Mesothelial cell of epicardium (in vitro differentiated cells): Measurements from ENCODE around the gene LCNL1. TPM values are rescaled to one million over a fixed set of nuclear protein-coding genes. Genes with fewer than 3 reads are reported as not detected.

Experiments
- DNase-seq, 2 experiments: peaks; one replicate each; pipeline ENCODE4 v3.0.0; 2021; ENCODE audit warnings: low spot score in 2 of 2; ENCODE audit not compliant: unreplicated experiment in 2 of 2
- H3K27ac Mint-ChIP-seq: 2 replicates; pipeline ENCODE4 v1.8.0; 2021; ENCODE audit warnings: mixed read lengths
- H3K27me3 Mint-ChIP-seq: 2 replicates; pipeline ENCODE4 v1.8.0; 2021; ENCODE audit warnings: low read depth, mixed read lengths
- H3K36me3 Mint-ChIP-seq: 2 replicates; pipeline ENCODE4 v1.8.0; 2021; ENCODE audit warnings: mixed read lengths
- H3K4me1 Mint-ChIP-seq: 2 replicates; pipeline ENCODE4 v1.8.0; 2021; ENCODE audit warnings: mixed read lengths
- H3K4me3 Mint-ChIP-seq: 2 replicates; pipeline ENCODE4 v1.8.0; 2021; ENCODE audit warnings: mild to moderate bottlenecking, moderate library complexity, mixed read lengths
- H3K9me3 Mint-ChIP-seq: 2 replicates; pipeline ENCODE4 v1.8.0; 2021; ENCODE audit warnings: mixed read lengths
- total RNA-seq: library from RNA; stranded (reverse); gene quantifications from 3 replicates; pipeline ENCODE4 v1.2.1, GENCODE V29; 2021
- TF ChIP-seq, protein P1 (sequence below): fragments of 200-600 bp; sonication (generic); IDR thresholded peaks from one replicate; pipeline ENCODE4 v1.5.0; 2021; ENCODE audit warnings: antibody characterized with exemption; ENCODE audit not compliant: unreplicated experiment

The LCNL1 gene
- total RNA-seq, 1 donor from 2014 or later = 5.5 TPM

DNA sequence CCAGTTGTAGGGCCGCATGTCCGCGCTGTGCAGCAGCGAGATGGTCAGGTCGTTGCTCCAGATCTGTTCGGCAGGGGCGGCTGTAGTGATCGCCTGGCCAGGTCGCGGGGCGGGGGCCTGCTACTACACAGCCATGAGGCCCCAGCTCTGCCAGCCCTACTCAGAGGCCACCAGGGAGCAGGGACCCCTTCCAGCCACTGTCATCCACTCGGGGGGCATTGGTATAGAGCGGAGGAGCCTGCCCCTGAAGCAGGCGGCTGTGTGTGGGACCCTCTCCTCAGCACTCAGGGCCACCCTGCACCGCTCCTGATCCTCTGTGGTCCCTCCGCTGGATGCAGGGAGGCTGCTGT is 39.9 kb upstream of the LCNL1 start:
- Mint-ChIP-seq H3K27ac (no peak overlapping the region), H3K4me1 (peaks cover 5% of the 10 kb centered on the region), H3K36me3 (peaks cover 17% of the 10 kb centered on the region), H3K9me3 (no peaks in the 10 kb centered on the region), H3K27me3 (no peaks in the 10 kb centered on the region), H3K4me3 (peak overlapping the region; percentile 58)
- TF ChIP-seq, protein P1, sequence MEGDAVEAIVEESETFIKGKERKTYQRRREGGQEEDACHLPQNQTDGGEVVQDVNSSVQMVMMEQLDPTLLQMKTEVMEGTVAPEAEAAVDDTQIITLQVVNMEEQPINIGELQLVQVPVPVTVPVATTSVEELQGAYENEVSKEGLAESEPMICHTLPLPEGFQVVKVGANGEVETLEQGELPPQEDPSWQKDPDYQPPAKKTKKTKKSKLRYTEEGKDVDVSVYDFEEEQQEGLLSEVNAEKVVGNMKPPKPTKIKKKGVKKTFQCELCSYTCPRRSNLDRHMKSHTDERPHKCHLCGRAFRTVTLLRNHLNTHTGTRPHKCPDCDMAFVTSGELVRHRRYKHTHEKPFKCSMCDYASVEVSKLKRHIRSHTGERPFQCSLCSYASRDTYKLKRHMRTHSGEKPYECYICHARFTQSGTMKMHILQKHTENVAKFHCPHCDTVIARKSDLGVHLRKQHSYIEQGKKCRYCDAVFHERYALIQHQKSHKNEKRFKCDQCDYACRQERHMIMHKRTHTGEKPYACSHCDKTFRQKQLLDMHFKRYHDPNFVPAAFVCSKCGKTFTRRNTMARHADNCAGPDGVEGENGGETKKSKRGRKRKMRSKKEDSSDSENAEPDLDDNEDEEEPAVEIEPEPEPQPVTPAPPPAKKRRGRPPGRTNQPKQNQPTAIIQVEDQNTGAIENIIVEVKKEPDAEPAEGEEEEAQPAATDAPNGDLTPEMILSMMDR = no peak
- no peak for DNase-seq

DNA sequence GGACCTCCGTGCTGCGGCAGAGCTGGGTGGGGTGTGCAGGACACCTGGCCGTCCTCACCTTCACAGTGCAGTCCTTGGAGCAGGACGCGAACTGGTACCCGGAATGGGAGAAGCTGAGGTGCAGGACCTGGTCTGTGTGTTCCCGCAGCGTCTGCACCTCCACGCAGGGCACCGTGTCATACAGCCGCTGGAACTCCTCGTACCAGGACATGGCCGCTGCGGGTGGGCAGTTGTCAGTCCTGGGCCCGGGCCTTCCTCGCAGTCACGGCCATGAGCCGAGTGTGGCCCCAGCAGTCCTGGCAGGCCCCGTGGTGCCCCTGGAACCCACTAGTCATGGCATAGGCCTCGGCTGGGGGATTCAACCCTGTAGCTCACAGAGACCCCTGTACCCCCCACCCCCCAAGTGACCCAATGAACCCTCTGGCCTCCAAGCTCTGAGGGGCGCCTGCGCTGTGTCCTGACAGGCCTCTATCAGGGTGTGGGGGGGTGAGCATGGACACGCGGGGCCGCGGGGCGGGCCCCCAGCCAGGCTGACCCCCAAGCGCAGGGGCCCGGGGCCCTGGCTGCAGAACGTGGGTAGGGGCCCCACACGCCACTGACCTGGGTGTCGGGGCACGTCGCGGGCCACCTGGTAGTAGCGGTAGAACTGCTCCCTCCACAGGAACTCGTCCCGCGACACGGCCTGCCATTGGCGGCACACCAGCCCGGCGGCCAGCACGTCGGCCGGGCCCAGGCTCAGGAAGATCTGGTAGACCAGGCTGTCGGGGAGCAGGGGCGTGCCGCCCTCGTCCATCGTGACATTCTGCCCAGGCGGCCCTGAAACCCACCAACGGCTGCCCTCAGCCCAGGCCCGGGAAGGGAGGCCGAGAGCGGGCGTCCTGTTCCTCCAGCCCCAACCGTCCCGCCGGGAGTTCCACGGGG is 39.2 kb upstream of the LCNL1 start:
- Mint-ChIP-seq H3K9me3 (no peaks in the 10 kb centered on the region), H3K27me3 (no peaks in the 10 kb centered on the region), H3K4me3 (peak overlapping the region; percentile 70), H3K36me3 (peaks cover 15% of the 10 kb centered on the region), H3K4me1 (peaks cover 8% of the 10 kb centered on the region), H3K27ac (no peak overlapping the region)
- DNase-seq = no peak
- TF ChIP-seq, protein P1 = no peak

DNA sequence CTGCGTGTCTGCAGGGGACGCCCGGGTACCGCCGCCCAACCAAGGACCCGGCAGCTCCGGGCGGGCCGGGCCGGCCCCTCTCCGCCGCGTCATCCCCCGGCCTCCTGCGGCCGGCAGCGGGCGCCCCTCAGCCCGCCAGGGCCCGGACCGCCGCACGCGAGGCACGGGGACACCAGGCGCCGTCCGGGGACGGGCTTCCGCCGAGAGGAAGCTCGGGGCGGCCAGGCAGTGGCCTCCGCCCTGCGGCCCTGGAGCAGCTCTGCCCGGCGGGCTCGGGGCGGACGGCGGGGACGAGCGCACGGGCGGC is 38.6 kb upstream of the LCNL1 start:
- Mint-ChIP-seq H3K4me3 (peak overlapping the region; percentile 70), H3K4me1 (peaks cover 8% of the 10 kb centered on the region), H3K27me3 (no peaks in the 10 kb centered on the region), H3K36me3 (peaks cover 10% of the 10 kb centered on the region), H3K27ac (no peak overlapping the region), H3K9me3 (no peaks in the 10 kb centered on the region)
- DNase-seq = no peak
- TF ChIP-seq, protein P1 = no peak

DNA sequence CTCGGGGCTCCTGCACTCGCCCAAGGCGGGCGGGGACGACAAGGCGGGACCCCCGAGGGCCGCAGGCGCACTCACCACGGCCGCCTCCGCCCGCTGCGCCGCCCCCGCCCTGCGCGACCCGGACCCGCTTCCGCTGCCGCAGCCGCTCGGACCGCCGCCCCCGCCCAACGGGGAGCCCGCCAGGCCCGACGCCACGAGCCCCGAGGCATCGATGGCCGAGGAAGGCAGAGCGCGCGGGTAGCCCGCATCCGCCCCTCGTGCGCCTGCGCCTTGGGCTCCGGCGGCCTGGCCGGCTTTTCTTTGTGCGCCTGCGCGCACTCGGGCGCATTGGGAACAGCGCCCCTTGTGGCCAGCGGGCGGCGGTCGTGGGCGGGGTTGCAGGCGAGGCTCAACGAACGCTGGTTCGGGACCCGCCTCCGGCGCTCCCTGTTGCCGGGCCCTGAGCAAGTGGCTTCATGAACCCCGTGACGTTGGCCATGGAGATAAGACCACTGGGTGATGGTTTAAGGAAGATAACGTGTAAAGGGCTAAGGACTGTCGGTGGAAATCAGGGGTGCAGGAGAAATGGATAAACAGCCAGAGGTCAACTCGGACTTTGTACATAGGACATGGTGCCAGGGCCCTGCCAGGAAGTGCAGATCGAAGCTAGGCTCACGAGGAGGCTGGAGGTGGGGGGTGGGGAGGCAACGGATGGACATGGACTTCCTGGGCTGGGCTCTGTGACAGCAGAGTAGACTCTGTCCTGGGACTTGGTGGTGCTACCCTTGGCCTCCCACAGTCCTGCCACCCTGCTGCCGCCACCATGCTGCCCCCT is 38.1 kb upstream of the LCNL1 start, which contains the start of the genes C8G and FBXW5:
TSS of gene C8G (plus strand) at position 725 of the 814 bp plus-strand sequence. CDS start at position 803, 78 bp downstream.
TSS of gene FBXW5 (minus strand) at position 220 of the 814 bp plus-strand sequence. CDS start 655 bp downstream, outside the sequence.
- H3K27ac Mint-ChIP-seq = peak within 1 kb of the TSS; percentile 83
- TF ChIP-seq, protein P1 = peak; percentile 99
- no peaks in the 10 kb centered on the region for H3K9me3 Mint-ChIP-seq
- peak within 1 kb of the TSS; percentile 70 for H3K4me3 Mint-ChIP-seq
- H3K27me3 Mint-ChIP-seq = no peaks in the 10 kb centered on the region
- H3K4me1 Mint-ChIP-seq = peaks cover 8% of the 10 kb centered on the region
- H3K36me3 Mint-ChIP-seq = peaks cover 6% of the 10 kb centered on the region
- DNase-seq = peak; percentile 94 to 96

DNA sequence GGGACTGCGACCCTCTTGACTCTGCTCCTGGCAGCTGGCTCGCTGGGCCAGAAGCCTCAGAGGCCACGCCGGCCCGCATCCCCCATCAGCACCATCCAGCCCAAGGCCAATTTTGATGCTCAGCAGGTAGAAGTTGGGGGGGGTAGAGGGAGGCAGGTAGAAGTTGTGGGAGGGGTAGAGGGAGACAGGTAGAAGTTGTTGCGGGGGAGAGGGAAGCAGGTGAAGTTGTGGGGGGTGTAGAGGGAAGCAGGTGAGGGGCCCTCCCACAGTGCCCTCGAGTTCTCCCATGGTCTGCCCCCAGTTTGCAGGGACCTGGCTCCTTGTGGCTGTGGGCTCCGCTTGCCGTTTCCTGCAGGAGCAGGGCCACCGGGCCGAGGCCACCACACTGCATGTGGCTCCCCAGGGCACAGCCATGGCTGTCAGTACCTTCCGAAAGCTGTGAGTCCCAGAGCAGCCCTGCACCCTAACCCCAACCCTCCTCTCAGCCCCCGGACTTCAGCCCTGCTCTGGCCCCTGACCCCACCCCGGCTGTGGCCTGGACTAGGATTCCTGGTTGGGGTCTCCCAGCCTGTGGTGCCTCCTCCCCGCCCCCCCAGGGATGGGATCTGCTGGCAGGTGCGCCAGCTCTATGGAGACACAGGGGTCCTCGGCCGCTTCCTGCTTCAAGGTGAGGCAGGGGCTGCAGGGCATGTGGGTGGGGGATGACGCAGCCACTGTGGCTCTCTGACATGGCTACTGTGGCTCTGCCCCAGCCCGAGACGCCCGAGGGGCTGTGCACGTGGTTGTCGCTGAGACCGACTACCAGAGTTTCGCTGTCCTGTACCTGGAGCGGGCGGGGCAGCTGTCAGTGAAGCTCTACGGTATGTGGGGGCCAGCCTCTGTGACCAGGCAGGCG is 37.2 kb upstream of the LCNL1 start:
- no peaks in the 10 kb centered on the region for H3K9me3 Mint-ChIP-seq
- peaks cover 6% of the 10 kb centered on the region for H3K36me3 Mint-ChIP-seq
- no peak for DNase-seq
- peak overlapping the region; percentile 46 for H3K4me3 Mint-ChIP-seq
- H3K27me3 Mint-ChIP-seq = no peaks in the 10 kb centered on the region
- no peak overlapping the region for H3K27ac Mint-ChIP-seq
- TF ChIP-seq, protein P1 = no peak
- H3K4me1 Mint-ChIP-seq = peaks cover 8% of the 10 kb centered on the region
